GM23338 (cell line): Measurements from ENCODE around the gene SKIC8. TPM values are rescaled to one million over a fixed set of nuclear protein-coding genes. Genes with fewer than 3 reads are reported as not detected.

ENCODE experiments used
- ATAC-seq: fragments of 200-7000 bp; cut with Tn5 transposase; 3 replicates; pipeline ENCODE4 v1.9.1; 2020
- DNase-seq: peaks from one replicate; pipeline ENCODE4 v3.0.0-alpha.2; 2015; ENCODE audit warnings: low spot score
- H2AFZ ChIP-seq: fragments of 200-600 bp; sonication (generic); 2 replicates; pipeline ENCODE4 v1.8.0; 2016; ENCODE audit warnings: antibody characterized with exemption, mild to moderate bottlenecking, moderate library complexity
- H3F3A ChIP-seq: fragments of 200-600 bp; sonication (generic); replicated peaks from 2 replicates; pipeline ENCODE4 v1.8.0; 2017; ENCODE audit warnings: antibody characterized with exemption, mixed run types, low read depth
- H3K27ac ChIP-seq: fragments of 200-600 bp; sonication (generic); 2 replicates; pipeline ENCODE4 v1.6.1; 2016; ENCODE audit warnings: low read depth
- H3K27me3 ChIP-seq: fragments of 200-600 bp; sonication (generic); 2 replicates; pipeline ENCODE4 v1.8.0; 2016; ENCODE audit warnings: mild to moderate bottlenecking, mixed run types, moderate library complexity; ENCODE audit not compliant: insufficient read depth
- H3K36me3 ChIP-seq: fragments of 200-600 bp; sonication (generic); 2 replicates; pipeline ENCODE4 v1.8.0; 2016; ENCODE audit warnings: mild to moderate bottlenecking; ENCODE audit not compliant: insufficient read depth
- H3K4me1 ChIP-seq: fragments of 200-600 bp; sonication (generic); 2 replicates; pipeline ENCODE4 v1.8.0; 2016; ENCODE audit warnings: mild to moderate bottlenecking, moderate library complexity; ENCODE audit not compliant: insufficient read depth
- H3K4me2 ChIP-seq: fragments of 200-600 bp; sonication (generic); 2 replicates; pipeline ENCODE4 v1.7.1; 2017; ENCODE audit warnings: mixed run types
- H3K4me3 ChIP-seq: fragments of 200-600 bp; sonication (generic); 2 replicates; pipeline ENCODE4 v1.6.1; 2016; ENCODE audit warnings: mixed run types
- H3K79me2 ChIP-seq: fragments of 200-600 bp; sonication (generic); replicated peaks from 2 replicates; pipeline ENCODE4 v1.8.0; 2017; ENCODE audit warnings: mild to moderate bottlenecking; ENCODE audit not compliant: insufficient read depth
- H3K9me2 ChIP-seq: fragments of 200-600 bp; sonication (generic); 2 replicates; pipeline ENCODE4 v1.8.0; 2017; ENCODE audit not compliant: insufficient read depth
- H4K20me1 ChIP-seq: fragments of 200-600 bp; sonication (generic); replicated peaks from 2 replicates; pipeline ENCODE4 v1.8.0; 2017; ENCODE audit warnings: mild to moderate bottlenecking; ENCODE audit not compliant: insufficient read depth
- H3K27ac Mint-ChIP-seq: 2 replicates; pipeline ENCODE4 v1.8.0; 2020; ENCODE audit warnings: inconsistent platforms, mild to moderate bottlenecking, moderate library complexity, mixed read lengths
- H3K27me3 Mint-ChIP-seq: 3 replicates; pipeline ENCODE4 v1.8.0; 2022; ENCODE audit warnings: low read depth, mild to moderate bottlenecking, moderate library complexity, mixed read lengths, inconsistent platforms; ENCODE audit not compliant: insufficient read depth, poor library complexity
- H3K36me3 Mint-ChIP-seq: 3 replicates; pipeline ENCODE4 v1.8.0; 2021; ENCODE audit warnings: low read depth, mild to moderate bottlenecking, inconsistent platforms, moderate library complexity, mixed read lengths
- H3K4me1 Mint-ChIP-seq: 3 replicates; pipeline ENCODE4 v1.8.0; 2020; ENCODE audit warnings: mild to moderate bottlenecking, inconsistent platforms, mixed read lengths
- H3K4me3 Mint-ChIP-seq: 3 replicates; pipeline ENCODE4 v1.8.0; 2021; ENCODE audit warnings: moderate library complexity, mild to moderate bottlenecking, inconsistent platforms, mixed read lengths
- H3K9me3 Mint-ChIP-seq: 3 replicates; pipeline ENCODE4 v1.8.0; 2020; ENCODE audit warnings: moderate library complexity, mild to moderate bottlenecking, inconsistent platforms, mixed read lengths
- CREB1 ChIP-seq: fragments of 250-450 bp; sonication (Bioruptor Pico); IDR thresholded peaks from 2 replicates; pipeline ENCODE4 v1.5.0; 2020; ENCODE audit warnings: low read depth, mild to moderate bottlenecking, moderate library complexity
- CTCF ChIP-seq, 2 experiments: fragments of 200-600 bp in 1 of 2; sonication (generic) in 1 of 2; conservative IDR thresholded peaks; 2 replicates each; pipeline versions ENCODE4 v1.5.1 to v1.6.1; 2016 to 2017; ENCODE audit warnings: antibody characterized with exemption in 2 of 2, low read depth in 2 of 2, mild to moderate bottlenecking in 2 of 2, moderate library complexity in 1 of 2
- ETS1 ChIP-seq: IDR thresholded peaks from 2 replicates; pipeline ENCODE4 v1.6.1; 2016; ENCODE audit warnings: antibody characterized with exemption
- EZH2 ChIP-seq: fragments of 200-600 bp; sonication (generic); IDR thresholded peaks from one replicate; pipeline ENCODE4 v1.8.0; 2017; ENCODE audit warnings: antibody characterized with exemption, mild to moderate bottlenecking, low read depth; ENCODE audit not compliant: unreplicated experiment
- EZH2phosphoT487 ChIP-seq: fragments of 200-600 bp; sonication (generic); IDR thresholded peaks from one replicate; pipeline ENCODE4 v1.8.1; 2018; ENCODE audit warnings: antibody characterized with exemption; ENCODE audit not compliant: unreplicated experiment
- JUNB ChIP-seq: IDR thresholded peaks from one replicate; pipeline ENCODE4 v1.6.1; 2016; ENCODE audit warnings: antibody characterized with exemption; ENCODE audit not compliant: unreplicated experiment
- NANOG ChIP-seq: IDR thresholded peaks from 2 replicates; pipeline ENCODE4 v1.6.1; 2016; ENCODE audit warnings: antibody characterized with exemption, borderline replicate concordance
- POLR2AphosphoS5 ChIP-seq: IDR thresholded peaks from 2 replicates; pipeline ENCODE4 v1.6.1; 2016; ENCODE audit warnings: antibody characterized with exemption, low read depth
- REST ChIP-seq: IDR thresholded peaks from one replicate; pipeline ENCODE4 v1.6.1; 2018; ENCODE audit warnings: antibody characterized with exemption; ENCODE audit not compliant: unreplicated experiment
- STAT1 ChIP-seq: IDR thresholded peaks from one replicate; pipeline ENCODE4 v1.6.1; 2016; ENCODE audit warnings: antibody characterized with exemption; ENCODE audit not compliant: unreplicated experiment
- ZNF114 ChIP-seq: fragments of 250-450 bp; sonication (Bioruptor Pico); IDR thresholded peaks from 2 replicates; pipeline ENCODE4 v1.5.0; 2020; ENCODE audit warnings: mild to moderate bottlenecking, moderate library complexity
- ZNF331 ChIP-seq: fragments of 250-450 bp; sonication (Bioruptor Pico); IDR thresholded peaks from 2 replicates; pipeline ENCODE4 v1.5.0; 2020; ENCODE audit warnings: low read depth, mild to moderate bottlenecking, moderate library complexity
- ZNF462 ChIP-seq: fragments of 250-450 bp; sonication (Bioruptor Pico); IDR thresholded peaks from 2 replicates; pipeline ENCODE4 v1.5.0; 2020; ENCODE audit warnings: mild to moderate bottlenecking, moderate library complexity
- polyA plus RNA-seq: library from polyadenylated mRNA; unstranded; fragments of >200 nt; fragmentation: Nextera tagmentation; extraction: Ambion mirVana; gene quantifications from 2 replicates; pipeline ENCODE4 v1.2.1, GENCODE V29; 2016
- total RNA-seq: library from RNA; depleted of rRNA; stranded (reverse); fragments of >200 nt; shearing (Covaris generic); gene quantifications from 2 replicates; pipeline ENCODE4 v1.2.3, GENCODE V29; 2014

The SKIC8 gene
- total and polyA plus RNA-seq, 2 experiments from 2014 or later = 59.4 to 73.8 TPM

- Histone ChIP-seq H4K20me1 (no peaks in the 10 kb centered on the region), H3K9me2 (no peaks in the 10 kb centered on the region), H3F3A (no peaks in the 10 kb centered on the region), H3K79me2 (no peaks in the 10 kb centered on the region), H3K4me2 (no peak overlapping the region), H3K4me1 (peaks cover 25% of the 10 kb centered on the region), H3K36me3 (no peaks in the 10 kb centered on the region), H2AFZ (no peak overlapping the region), H3K27me3 (no peaks in the 10 kb centered on the region), H3K27ac (no peak overlapping the region), H3K4me3 (no peak overlapping the region)
- ATAC-seq (no peak), DNase-seq (no peak)
- Mint-ChIP-seq H3K36me3 (no peaks in the 10 kb centered on the region), H3K9me3 (peaks cover 9% of the 10 kb centered on the region; the same call in 2 of the 3 replicates), H3K4me3 (no peak overlapping the region), H3K27ac (no peak overlapping the region), H3K4me1 (peaks cover 23% of the 10 kb centered on the region), H3K27me3 (peaks cover 7% of the 10 kb centered on the region)
- no peak for TF ChIP-seq ETS1
- TF ChIP-seq REST = no peak
- no peak for TF ChIP-seq CREB1 (CRISPR knock-in tag)
- no peak for TF ChIP-seq STAT1
- no peak for TF ChIP-seq EZH2phosphoT487
- TF ChIP-seq ZNF331 (CRISPR knock-in tag) = no peak
- no peak for TF ChIP-seq CTCF (conservative IDR thresholded peaks at IDR 0.05; ENCODE audit: low read depth in 2 of 2)
- TF ChIP-seq EZH2 = no peak
- TF ChIP-seq POLR2AphosphoS5 = no peak
- TF ChIP-seq ZNF114 (CRISPR knock-in tag) = no peak
- TF ChIP-seq NANOG = no peak
- TF ChIP-seq ZNF462 (CRISPR knock-in tag) = no peak
- no peak for TF ChIP-seq JUNB
Measured at GRCh38 chr15:78244893-78245292, 54.5 kb downstream of the SKIC8 start.
